HG03575 (cell line): Measurements from ENCODE around the gene NPRL2.
A peak's percentile ranks its signal among the peaks of the same experiment; 100 is the strongest.

ENCODE experiments used
- ATAC-seq: cut with Tn5 transposase; IDR thresholded peaks from one replicate; pipeline ENCODE4 v1.9.1; 2021; ENCODE audit not compliant: unreplicated experiment, insufficient number of reproducible peaks, low FRiP score; ENCODE audit errors: extremely low read depth

Gene NPRL2

GRCh38 chr3:50336452-50337174 is 14.0 kb downstream of the NPRL2 start:
- peak; percentile 13 for ATAC-seq

GRCh38 chr3:50334339-50335075 is 16.1 kb downstream of the NPRL2 start:
- ATAC-seq, result no peak

GRCh38 chr3:50333744-50334328 is 16.7 kb downstream of the NPRL2 start:
- ATAC-seq, result no peak

GRCh38 chr3:50331364-50331907 is 19.1 kb downstream of the NPRL2 start:
- ATAC-seq, result no peak

- ATAC-seq, result no peak
Observed at GRCh38 chr3:50330330-50330729, 20.2 kb downstream of the NPRL2 start.

GRCh38 chr3:50327943-50328691 is 22.5 kb downstream of the NPRL2 start, which contains the start of gene TUSC2:
TUSC2 (minus strand) TSS chr3:50328223; CDS start chr3:50328099, 124 bp downstream.
- ATAC-seq, result peak; percentile 38

GRCh38 chr3:50327129-50327528 is 23.4 kb downstream of the NPRL2 start:
- ATAC-seq, result no peak

- no peak for ATAC-seq
Observed at GRCh38 chr3:50326182-50326541, 24.4 kb downstream of the NPRL2 start.

GRCh38 chr3:50325497-50326181 is 24.9 kb downstream of the NPRL2 start:
- no peak for ATAC-seq

GRCh38 chr3:50325113-50325480 is 25.5 kb downstream of the NPRL2 start:
- no peak for ATAC-seq

- no peak for ATAC-seq
Observed at GRCh38 chr3:50324351-50325112, 26.0 kb downstream of the NPRL2 start.

- no peak for ATAC-seq
Observed at GRCh38 chr3:50323614-50324199, 26.9 kb downstream of the NPRL2 start.

GRCh38 chr3:50323092-50323600 is 27.4 kb downstream of the NPRL2 start:
- no peak for ATAC-seq

GRCh38 chr3:50322386-50323091 is 28.0 kb downstream of the NPRL2 start, which contains the start of gene HYAL2:
HYAL2 (minus strand) TSS chr3:50322745; CDS start chr3:50320489, 2,256 bp downstream.
- ATAC-seq, result no peak

GRCh38 chr3:50322115-50322385 is 28.5 kb downstream of the NPRL2 start:
- no peak for ATAC-seq

GRCh38 chr3:50321336-50322114 is 29.1 kb downstream of the NPRL2 start:
- no peak for ATAC-seq
